Retinal pigment epithelial cell (primary cell): ENCODE measurements around the gene DIP2C.
"Not testable (repeated sequence)": the region's sequence is repeated elsewhere in the genome, so short reads cannot be mapped to it uniquely, and the experiment has no call there.

Experiments
- DNase-seq: peaks from one replicate; pipeline ENCODE4 v3.0.0-alpha.2; 2010; ENCODE audit warnings: low read depth
- H3K4me3 ChIP-seq: 2 replicates; pipeline ENCODE4 v1.5.1; 2011; ENCODE audit warnings: mild to moderate bottlenecking, low read length, control low read depth, moderate library complexity
- CTCF ChIP-seq: conservative IDR thresholded peaks from 2 replicates; pipeline ENCODE4 v1.5.1; 2011; ENCODE audit warnings: low read depth, low read length, control low read depth, inconsistent platforms

DIP2C gene

GRCh38 chr10:372566-372965 lies 316.9 kb downstream of the DIP2C start:
- no peak for TF ChIP-seq CTCF
- DNase-seq, result no peak
- H3K4me3 ChIP-seq, result no peak overlapping the region

- no peak for TF ChIP-seq CTCF
- no peak overlapping the region for H3K4me3 ChIP-seq
- no peak for DNase-seq
These were observed 318.0 kb downstream of the DIP2C start for GRCh38 chr10:371515-371914.

GRCh38 chr10:370449-370825 lies 319.0 kb downstream of the DIP2C start:
- no peak for DNase-seq
- no peak for TF ChIP-seq CTCF
- H3K4me3 ChIP-seq, result no peak overlapping the region

GRCh38 chr10:369684-370448 lies 319.6 kb downstream of the DIP2C start:
- TF ChIP-seq CTCF, result no peak
- DNase-seq, result no peak
- H3K4me3 ChIP-seq, result no peak overlapping the region

- no peak for TF ChIP-seq CTCF
- DNase-seq, result no peak
- no peak overlapping the region for H3K4me3 ChIP-seq
These were observed 320.2 kb downstream of the DIP2C start for GRCh38 chr10:369221-369683.

GRCh38 chr10:368579-369220 lies 320.8 kb downstream of the DIP2C start:
- H3K4me3 ChIP-seq, result no peak overlapping the region
- TF ChIP-seq CTCF, result no peak
- no peak for DNase-seq

- DNase-seq, H3K4me3 ChIP-seq: not testable (repeated sequence)
These were observed 321.4 kb downstream of the DIP2C start for GRCh38 chr10:368107-368506.
